ENCODE data around the gene BCR.

The BCR gene

GRCh38 chr22:23263651-23264555, 83.6 kb downstream of the BCR start:
- DNase-seq: peak; percentile 81

- DNase-seq: no peak
These were observed 84.5 kb downstream of the BCR start for GRCh38 chr22:23264610-23265367.

- no peak for DNase-seq
These were observed 85.0 kb downstream of the BCR start for GRCh38 chr22:23265368-23265700.

- DNase-seq: no peak
These were observed 86.5 kb downstream of the BCR start for GRCh38 chr22:23266780-23267179.

GRCh38 chr22:23267226-23268043, 87.1 kb downstream of the BCR start:
- no peak for DNase-seq

- no peak for DNase-seq
These were observed 87.9 kb downstream of the BCR start for GRCh38 chr22:23268139-23268712.

- no peak for DNase-seq
These were observed 88.6 kb downstream of the BCR start for GRCh38 chr22:23268877-23269276.

GRCh38 chr22:23269441-23270211, 89.3 kb downstream of the BCR start:
- no peak for DNase-seq

- DNase-seq: no peak
These were observed 90.0 kb downstream of the BCR start for GRCh38 chr22:23270212-23270733.

- DNase-seq: no peak
These were observed 90.7 kb downstream of the BCR start for GRCh38 chr22:23270798-23271596.

GRCh38 chr22:23271597-23271908, 91.2 kb downstream of the BCR start:
- no peak for DNase-seq

GRCh38 chr22:23272371-23272770, 92.1 kb downstream of the BCR start:
- DNase-seq: no peak

GRCh38 chr22:23272834-23273233, 92.5 kb downstream of the BCR start:
- DNase-seq: no peak

- no peak for DNase-seq
These were observed 93.3 kb downstream of the BCR start for GRCh38 chr22:23273445-23274145.

GRCh38 chr22:23274146-23274526, 93.8 kb downstream of the BCR start:
- DNase-seq: peak; percentile 74

GRCh38 chr22:23274891-23275694, 94.8 kb downstream of the BCR start:
- DNase-seq: no peak

GRCh38 chr22:23275751-23276150, 95.4 kb downstream of the BCR start:
- DNase-seq: no peak

GRCh38 chr22:23276656-23277582, 96.6 kb downstream of the BCR start:
- no peak for DNase-seq

Data from MV-4-11 (cell line).